ENCODE data around the gene RFLNA.

The RFLNA gene

GRCh38 chr12:124361074-124361970, 66.4 kb downstream of the RFLNA start:
- TF ChIP-seq YY1 (IDR thresholded peaks at IDR 0.05; ENCODE audit: low read depth) (no peak), EGR1 (IDR thresholded peaks at IDR 0.05) (no peak), TAF1 (IDR thresholded peaks at IDR 0.05; ENCODE audit: low read depth) (no peak), CEBPB (IDR thresholded peaks at IDR 0.05) (no peak), EP300 (IDR thresholded peaks at IDR 0.05; ENCODE audit: borderline replicate concordance) (no peak), TCF12 (IDR thresholded peaks at IDR 0.05; ENCODE audit: low read depth) (no peak), FOXM1 (IDR thresholded peaks at IDR 0.05; ENCODE audit: borderline replicate concordance, low read depth) (no peak), CREB1 (IDR thresholded peaks at IDR 0.05; ENCODE audit: low read depth) (no peak), TEAD4 (IDR thresholded peaks at IDR 0.05) (no peak), NFIC (IDR thresholded peaks at IDR 0.05) (no peak), ZBTB7A (IDR thresholded peaks at IDR 0.05; ENCODE audit: low read depth) (no peak), USF1 (IDR thresholded peaks at IDR 0.05) (no peak), RAD21 (IDR thresholded peaks at IDR 0.05; ENCODE audit: low read depth) (no peak)
- TF ChIP-seq, protein P1, sequence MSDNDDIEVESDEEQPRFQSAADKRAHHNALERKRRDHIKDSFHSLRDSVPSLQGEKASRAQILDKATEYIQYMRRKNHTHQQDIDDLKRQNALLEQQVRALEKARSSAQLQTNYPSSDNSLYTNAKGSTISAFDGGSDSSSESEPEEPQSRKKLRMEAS (IDR thresholded peaks at IDR 0.05) = no peak
- TF ChIP-seq, protein P2, sequence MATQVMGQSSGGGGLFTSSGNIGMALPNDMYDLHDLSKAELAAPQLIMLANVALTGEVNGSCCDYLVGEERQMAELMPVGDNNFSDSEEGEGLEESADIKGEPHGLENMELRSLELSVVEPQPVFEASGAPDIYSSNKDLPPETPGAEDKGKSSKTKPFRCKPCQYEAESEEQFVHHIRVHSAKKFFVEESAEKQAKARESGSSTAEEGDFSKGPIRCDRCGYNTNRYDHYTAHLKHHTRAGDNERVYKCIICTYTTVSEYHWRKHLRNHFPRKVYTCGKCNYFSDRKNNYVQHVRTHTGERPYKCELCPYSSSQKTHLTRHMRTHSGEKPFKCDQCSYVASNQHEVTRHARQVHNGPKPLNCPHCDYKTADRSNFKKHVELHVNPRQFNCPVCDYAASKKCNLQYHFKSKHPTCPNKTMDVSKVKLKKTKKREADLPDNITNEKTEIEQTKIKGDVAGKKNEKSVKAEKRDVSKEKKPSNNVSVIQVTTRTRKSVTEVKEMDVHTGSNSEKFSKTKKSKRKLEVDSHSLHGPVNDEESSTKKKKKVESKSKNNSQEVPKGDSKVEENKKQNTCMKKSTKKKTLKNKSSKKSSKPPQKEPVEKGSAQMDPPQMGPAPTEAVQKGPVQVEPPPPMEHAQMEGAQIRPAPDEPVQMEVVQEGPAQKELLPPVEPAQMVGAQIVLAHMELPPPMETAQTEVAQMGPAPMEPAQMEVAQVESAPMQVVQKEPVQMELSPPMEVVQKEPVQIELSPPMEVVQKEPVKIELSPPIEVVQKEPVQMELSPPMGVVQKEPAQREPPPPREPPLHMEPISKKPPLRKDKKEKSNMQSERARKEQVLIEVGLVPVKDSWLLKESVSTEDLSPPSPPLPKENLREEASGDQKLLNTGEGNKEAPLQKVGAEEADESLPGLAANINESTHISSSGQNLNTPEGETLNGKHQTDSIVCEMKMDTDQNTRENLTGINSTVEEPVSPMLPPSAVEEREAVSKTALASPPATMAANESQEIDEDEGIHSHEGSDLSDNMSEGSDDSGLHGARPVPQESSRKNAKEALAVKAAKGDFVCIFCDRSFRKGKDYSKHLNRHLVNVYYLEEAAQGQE (IDR thresholded peaks at IDR 0.05; ENCODE audit: low read depth) = no peak

GRCh38 chr12:124361996-124362395, 67.1 kb downstream of the RFLNA start:
- TF ChIP-seq CREB1 (IDR thresholded peaks at IDR 0.05; ENCODE audit: low read depth) (no peak), ZBTB7A (IDR thresholded peaks at IDR 0.05; ENCODE audit: low read depth) (no peak), CEBPB (IDR thresholded peaks at IDR 0.05) (no peak), EP300 (IDR thresholded peaks at IDR 0.05; ENCODE audit: borderline replicate concordance) (no peak), TEAD4 (IDR thresholded peaks at IDR 0.05) (no peak), USF1 (IDR thresholded peaks at IDR 0.05) (no peak), EGR1 (IDR thresholded peaks at IDR 0.05) (no peak), YY1 (IDR thresholded peaks at IDR 0.05; ENCODE audit: low read depth) (no peak), TCF12 (IDR thresholded peaks at IDR 0.05; ENCODE audit: low read depth) (no peak), NFIC (IDR thresholded peaks at IDR 0.05) (no peak), RAD21 (IDR thresholded peaks at IDR 0.05; ENCODE audit: low read depth) (no peak), FOXM1 (IDR thresholded peaks at IDR 0.05; ENCODE audit: borderline replicate concordance, low read depth) (no peak), TAF1 (IDR thresholded peaks at IDR 0.05; ENCODE audit: low read depth) (no peak)
- TF ChIP-seq, protein P2 (IDR thresholded peaks at IDR 0.05; ENCODE audit: low read depth) = no peak
- TF ChIP-seq, protein P1 (IDR thresholded peaks at IDR 0.05) = no peak

- TF ChIP-seq CEBPB (IDR thresholded peaks at IDR 0.05) (no peak), TCF12 (IDR thresholded peaks at IDR 0.05; ENCODE audit: low read depth) (no peak), YY1 (IDR thresholded peaks at IDR 0.05; ENCODE audit: low read depth) (no peak), RAD21 (IDR thresholded peaks at IDR 0.05; ENCODE audit: low read depth) (no peak), NFIC (IDR thresholded peaks at IDR 0.05) (no peak), TAF1 (IDR thresholded peaks at IDR 0.05; ENCODE audit: low read depth) (no peak), EP300 (IDR thresholded peaks at IDR 0.05; ENCODE audit: borderline replicate concordance) (no peak), EGR1 (IDR thresholded peaks at IDR 0.05) (no peak), CREB1 (IDR thresholded peaks at IDR 0.05; ENCODE audit: low read depth) (no peak), USF1 (IDR thresholded peaks at IDR 0.05) (no peak), ZBTB7A (IDR thresholded peaks at IDR 0.05; ENCODE audit: low read depth) (no peak), FOXM1 (IDR thresholded peaks at IDR 0.05; ENCODE audit: borderline replicate concordance, low read depth) (no peak), TEAD4 (IDR thresholded peaks at IDR 0.05) (no peak)
- TF ChIP-seq, protein P2 (IDR thresholded peaks at IDR 0.05; ENCODE audit: low read depth) = no peak
- TF ChIP-seq, protein P1 (IDR thresholded peaks at IDR 0.05) = no peak
Measured at GRCh38 chr12:124363353-124363965, 68.6 kb downstream of the RFLNA start.

All from Ishikawa (cell line).